Fibroblast of villous mesenchyme (primary cell): Measurements from ENCODE around the gene PLS1. TPM values are rescaled to one million over a fixed set of nuclear protein-coding genes. Genes with fewer than 3 reads are reported as not detected.
"Not testable (repeated sequence)": the region's sequence is repeated elsewhere in the genome, so short reads cannot be mapped to it uniquely, and the experiment has no call there.

Source experiments
- DNase-seq: peaks from one replicate; pipeline ENCODE4 v3.0.0-alpha.2; 2010; ENCODE audit warnings: low read depth
- H3K4me3 ChIP-seq: 2 replicates; pipeline ENCODE4 v1.5.1; 2011; ENCODE audit warnings: low read depth, mild to moderate bottlenecking, low read length
- CTCF ChIP-seq: IDR thresholded peaks from 2 replicates; pipeline ENCODE4 v1.5.1; 2012; ENCODE audit warnings: low read depth, mild to moderate bottlenecking, low read length; ENCODE audit not compliant: insufficient read depth
- total RNA-seq: library from RNA; depleted of rRNA; stranded (reverse); fragments of >200 nt; gene quantifications from 2 replicates; pipeline ENCODE4 v1.2.3, GENCODE V29; 2012

PLS1 gene
- total RNA-seq, 1 donor = 3.0 TPM

- no peak overlapping the region for H3K4me3 ChIP-seq
- DNase-seq = no peak
- TF ChIP-seq CTCF = no peak
These were observed 110.3 kb downstream of the PLS1 start for GRCh38 chr3:142706321-142707127.

- no peak for TF ChIP-seq CTCF
- no peak overlapping the region for H3K4me3 ChIP-seq
- DNase-seq = no peak
These were observed 113.0 kb downstream of the PLS1 start for GRCh38 chr3:142709207-142709606.

GRCh38 chr3:142714882-142715281, 118.7 kb downstream of the PLS1 start:
- H3K4me3 ChIP-seq, DNase-seq: not testable (repeated sequence)

- TF ChIP-seq CTCF = no peak
- no peak overlapping the region for H3K4me3 ChIP-seq
- no peak for DNase-seq
These were observed 119.9 kb downstream of the PLS1 start for GRCh38 chr3:142716102-142716501.

- DNase-seq = no peak
- no peak for TF ChIP-seq CTCF
- H3K4me3 ChIP-seq = peak overlapping the region; percentile 82
These were observed 127.4 kb downstream of the PLS1 start for GRCh38 chr3:142723665-142723967.

GRCh38 chr3:142723968-142724681, 127.9 kb downstream of the PLS1 start, which contains the start of gene TRPC1:
Gene TRPC1 (plus strand): TSS chr3:142724034. CDS start chr3:142724560, 526 bp downstream.
- peak within 1 kb of the TSS; percentile 82 for H3K4me3 ChIP-seq
- no peak for TF ChIP-seq CTCF
- DNase-seq = peak; percentile 80

- no peak for TF ChIP-seq CTCF
- DNase-seq = peak; percentile 33
- peak overlapping the region; percentile 82 for H3K4me3 ChIP-seq
These were observed 128.6 kb downstream of the PLS1 start for GRCh38 chr3:142724682-142725356.
